ENCODE data around the gene ATRAID.
A peak's percentile ranks its signal among the peaks of the same experiment; 100 is the strongest.
"Not testable (repeated sequence)": the region's sequence is repeated elsewhere in the genome, so short reads cannot be mapped to it uniquely, and the experiment has no call there.

ATRAID gene

DNA sequence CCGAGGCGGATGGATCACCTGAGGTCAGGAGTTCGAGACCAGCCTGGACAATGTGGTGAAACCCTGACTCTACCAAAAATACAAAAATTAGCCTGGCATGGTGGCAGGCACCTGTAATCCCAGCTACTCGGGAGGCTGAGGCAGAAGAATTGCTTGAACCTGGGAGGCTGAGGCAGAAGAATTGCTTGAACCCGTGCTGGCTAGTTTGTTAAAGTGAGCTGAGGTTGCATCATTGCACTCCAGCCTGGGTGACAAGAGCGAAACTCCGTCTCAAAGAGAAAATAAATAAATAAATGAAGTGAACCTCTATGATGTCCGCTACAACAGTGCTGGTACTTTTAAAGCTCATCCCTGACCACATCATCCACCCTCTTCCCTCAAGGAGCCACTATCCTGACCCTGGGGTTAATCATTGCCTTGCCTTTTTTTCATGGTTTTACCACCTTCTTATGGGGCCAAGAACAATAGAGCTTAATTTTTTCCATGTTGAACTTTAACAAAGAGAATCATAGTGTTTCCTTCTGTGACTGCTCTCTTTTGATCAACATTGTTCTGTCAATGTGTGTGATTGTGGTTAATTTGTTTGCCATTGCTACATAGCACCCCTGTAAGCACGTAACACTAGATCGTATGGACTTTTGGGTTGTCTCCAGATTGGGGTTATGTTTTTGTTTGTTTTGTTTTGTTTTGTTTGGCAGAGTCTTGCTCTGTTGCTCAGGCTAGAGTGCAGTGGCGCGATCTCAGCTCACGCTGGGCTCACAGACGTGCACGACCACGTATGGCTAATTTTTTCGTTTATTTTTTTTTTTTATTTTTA is 17.1 kb upstream of the ATRAID start:
- DNase-seq (ENCODE audit: low read depth), result no peak

DNA sequence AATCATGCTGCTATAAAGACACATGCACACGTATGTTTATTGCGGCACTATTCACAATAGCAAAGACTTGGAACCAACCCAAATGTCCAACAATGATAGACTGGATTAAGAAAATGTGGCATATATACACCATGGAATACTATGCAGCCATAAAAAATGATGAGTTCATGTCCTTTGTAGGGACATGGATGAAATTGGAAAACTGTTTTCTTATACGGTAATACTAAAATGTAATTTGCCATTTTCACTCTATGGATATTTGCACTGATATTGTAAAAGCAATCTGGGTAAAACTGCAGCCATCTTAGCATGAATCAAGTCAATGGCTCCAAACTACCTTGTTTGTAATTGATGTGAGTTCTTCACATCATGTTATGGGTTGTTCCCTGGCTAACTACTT is 16.0 kb upstream of the ATRAID start:
- DNase-seq (ENCODE audit: low read depth), result not testable (repeated sequence)

DNA sequence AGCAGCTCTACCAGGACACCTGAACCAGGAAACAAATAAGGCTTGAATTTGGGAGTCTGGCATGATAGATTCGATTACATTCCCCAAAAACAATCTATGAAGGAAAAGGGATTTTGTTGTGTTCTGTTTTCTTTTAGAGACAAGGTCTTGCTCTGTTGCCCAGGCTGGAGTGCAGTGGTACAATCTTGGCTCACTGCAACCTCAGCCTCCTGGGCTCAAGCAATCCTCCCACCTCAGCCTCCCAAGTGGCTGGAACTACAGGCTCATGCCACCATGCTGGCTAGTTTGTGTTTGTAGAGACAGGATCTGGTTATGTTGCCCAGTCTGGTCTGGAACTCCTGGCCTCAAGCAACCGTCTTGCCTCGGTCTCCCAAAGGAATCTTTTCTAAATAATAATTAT is 13.8 kb upstream of the ATRAID start:
- DNase-seq (ENCODE audit: low read depth), result not testable (repeated sequence)

- DNase-seq (ENCODE audit: low read depth), result no peak
Measured at GRCh38 chr2:27198627-27199026, 13.2 kb upstream of the ATRAID start.

GRCh38 chr2:27199241-27199640 is 12.6 kb upstream of the ATRAID start:
- DNase-seq (ENCODE audit: low read depth), result no peak

DNA sequence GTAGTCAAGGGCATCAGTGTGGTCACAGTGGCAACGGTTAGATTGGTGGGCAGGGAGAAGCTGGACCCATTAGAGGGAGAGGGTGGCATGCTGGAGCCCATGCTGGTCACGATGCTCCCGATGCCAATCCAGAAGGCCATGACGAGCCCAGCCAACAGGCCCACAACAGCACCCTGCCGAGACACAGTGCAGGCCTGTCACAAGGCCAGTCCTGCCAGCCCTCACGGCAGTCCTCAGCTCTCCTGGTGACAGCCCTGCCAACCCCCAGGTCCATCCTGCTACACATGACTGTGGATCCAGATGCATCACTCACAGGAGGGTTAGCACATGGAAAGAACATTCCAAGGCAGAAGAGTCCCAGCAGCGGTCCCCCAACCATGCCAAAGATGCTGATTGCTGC is 10.2 kb upstream of the ATRAID start:
- DNase-seq (ENCODE audit: low read depth), result no peak

DNA sequence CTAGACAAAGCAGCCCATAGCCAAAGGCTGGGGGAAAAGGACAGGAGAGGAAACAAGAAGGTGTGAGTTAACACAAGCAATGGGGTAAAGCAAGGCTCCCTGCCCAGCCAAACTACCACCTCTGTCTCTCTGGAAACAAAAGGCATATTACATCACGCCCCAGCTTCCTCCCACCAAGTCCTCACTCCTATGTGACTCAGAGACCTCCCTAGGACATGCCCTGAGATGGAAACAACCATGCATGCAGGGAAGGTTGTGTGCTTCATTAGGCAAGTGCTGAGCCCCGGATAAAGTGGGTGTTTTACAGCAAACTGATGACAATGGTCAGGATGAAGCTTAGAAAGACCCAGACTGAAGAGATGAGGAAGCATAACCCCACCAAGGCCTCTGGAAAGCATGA is 9.0 kb upstream of the ATRAID start:
- DNase-seq (ENCODE audit: low read depth), result no peak

DNA sequence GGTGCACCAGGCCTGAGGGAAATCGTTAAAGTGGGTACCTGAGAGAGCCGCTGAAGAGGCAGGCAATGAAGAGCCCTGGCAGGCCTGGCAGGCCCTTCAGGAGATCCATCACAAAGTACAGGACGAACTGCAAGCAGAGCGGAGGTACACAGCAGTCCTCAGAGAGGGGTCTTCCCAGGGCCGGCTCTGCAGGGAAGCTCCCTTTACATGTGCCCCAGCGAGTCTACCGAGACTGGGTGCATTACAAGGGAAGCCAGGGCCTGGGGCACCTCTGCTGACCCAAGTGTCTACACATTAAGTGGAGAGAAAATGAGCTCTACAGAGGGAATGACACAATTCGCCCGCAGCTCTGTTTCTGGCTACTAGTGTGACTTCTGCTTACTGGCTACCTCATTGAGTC is 8.1 kb upstream of the ATRAID start:
- DNase-seq (ENCODE audit: low read depth), result no peak

DNA sequence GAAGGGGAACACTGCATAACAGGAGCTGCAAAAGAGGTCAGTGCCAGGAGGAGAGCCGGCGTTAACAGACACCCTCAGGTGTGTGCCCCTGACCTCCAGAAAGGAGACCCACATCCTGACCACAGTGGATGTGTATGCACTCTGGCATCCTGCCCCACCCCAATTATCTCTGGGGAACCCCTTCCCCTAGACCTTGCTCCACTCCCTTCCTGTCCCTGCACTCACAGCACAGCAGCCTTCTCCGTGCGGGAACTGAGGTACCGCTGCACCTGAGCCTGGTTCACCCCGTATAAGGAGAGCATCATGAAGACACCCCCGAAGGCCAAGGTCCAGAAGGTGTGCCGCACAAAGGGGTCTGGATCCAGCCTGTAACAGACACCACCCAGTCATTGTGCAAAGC is 7.3 kb upstream of the ATRAID start:
- no peak for DNase-seq (ENCODE audit: low read depth)

- DNase-seq (ENCODE audit: low read depth), result no peak
Measured at GRCh38 chr2:27205206-27205605, 6.6 kb upstream of the ATRAID start.

- no peak for DNase-seq (ENCODE audit: low read depth)
Measured at GRCh38 chr2:27206346-27206745, 5.5 kb upstream of the ATRAID start.

- DNase-seq (ENCODE audit: low read depth), result no peak
Measured at GRCh38 chr2:27208486-27209050, 3.3 kb upstream of the ATRAID start.

- DNase-seq (ENCODE audit: low read depth), result no peak
Measured at GRCh38 chr2:27209621-27210401, 2.0 kb upstream of the ATRAID start.

DNA sequence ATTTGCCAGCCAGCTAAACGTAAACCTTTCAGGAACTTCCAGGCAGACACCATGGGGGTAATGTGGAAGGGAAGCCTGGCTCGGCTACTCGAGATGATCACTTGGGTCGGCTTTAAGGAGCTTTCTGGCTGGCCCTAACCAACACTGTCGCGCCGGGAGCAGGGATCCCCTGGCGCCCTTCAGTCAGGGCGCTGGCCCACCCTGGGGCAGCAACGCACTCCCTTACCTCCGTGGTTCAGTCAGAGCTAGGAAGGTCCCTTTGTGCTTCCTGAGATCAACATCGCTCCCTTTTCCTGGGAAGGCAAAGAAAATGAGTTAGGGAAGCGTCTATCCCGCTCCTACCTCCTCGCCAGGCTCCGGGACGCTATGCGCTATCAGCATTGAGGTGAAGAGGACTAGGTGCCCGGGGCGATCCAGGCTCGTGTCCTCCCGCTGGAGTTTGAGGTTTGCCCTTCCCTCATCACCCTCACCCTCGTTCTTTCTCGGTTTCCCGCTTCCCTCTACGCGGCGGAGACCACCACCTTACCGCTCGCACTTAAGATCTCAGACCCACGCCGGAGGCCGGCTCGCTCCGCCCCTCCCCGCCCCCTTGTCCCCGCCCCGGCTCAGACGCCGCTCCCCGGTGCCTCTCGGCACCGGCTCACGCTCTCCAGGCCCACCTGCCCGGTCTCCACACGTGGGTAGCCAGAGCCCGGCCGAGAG is 449 bp upstream of the ATRAID start:
- DNase-seq (ENCODE audit: low read depth), result no peak

DNA sequence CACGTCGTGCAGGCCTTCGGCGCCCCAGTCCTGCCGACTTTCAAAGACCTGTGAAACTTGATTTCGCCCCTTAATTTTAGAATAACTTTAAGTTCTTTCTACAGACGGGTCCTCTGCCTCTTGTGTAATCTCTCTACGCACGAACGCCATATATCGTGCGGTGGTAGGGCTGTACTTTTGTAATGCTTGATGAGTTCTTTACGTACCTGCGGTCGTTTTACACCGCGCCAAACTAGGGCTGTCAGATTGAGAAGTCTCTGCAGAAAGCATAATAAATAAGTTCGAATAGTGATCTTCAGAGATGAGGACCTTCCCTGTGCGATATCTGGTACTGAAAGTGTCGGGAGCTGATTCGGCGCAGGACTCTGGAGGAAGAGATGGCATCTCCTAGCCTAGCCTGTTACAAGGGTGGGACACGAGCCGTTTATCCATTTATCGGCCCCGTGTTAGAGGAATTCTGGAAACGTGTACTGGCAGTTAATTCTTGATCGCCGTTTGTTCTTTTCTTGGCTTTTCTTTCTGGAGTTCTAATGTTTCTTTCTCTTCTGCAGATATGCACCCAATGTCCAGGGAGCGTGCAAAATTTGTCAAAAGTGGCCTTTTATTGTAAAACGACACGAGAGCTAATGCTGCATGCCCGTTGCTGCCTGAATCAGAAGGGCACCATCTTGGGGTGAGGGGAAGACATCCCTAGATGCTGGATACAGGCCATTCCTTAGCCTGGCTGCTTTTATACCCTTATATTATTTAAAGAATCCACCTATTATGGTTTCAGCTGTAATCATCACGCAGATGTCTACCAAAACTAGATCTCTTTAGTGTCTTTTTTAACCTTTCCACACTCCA is 1.0 kb downstream of the ATRAID start:
- DNase-seq (ENCODE audit: low read depth), result no peak

- DNase-seq (ENCODE audit: low read depth), result no peak
Measured at GRCh38 chr2:27214941-27215340, 3.1 kb downstream of the ATRAID start.

DNA sequence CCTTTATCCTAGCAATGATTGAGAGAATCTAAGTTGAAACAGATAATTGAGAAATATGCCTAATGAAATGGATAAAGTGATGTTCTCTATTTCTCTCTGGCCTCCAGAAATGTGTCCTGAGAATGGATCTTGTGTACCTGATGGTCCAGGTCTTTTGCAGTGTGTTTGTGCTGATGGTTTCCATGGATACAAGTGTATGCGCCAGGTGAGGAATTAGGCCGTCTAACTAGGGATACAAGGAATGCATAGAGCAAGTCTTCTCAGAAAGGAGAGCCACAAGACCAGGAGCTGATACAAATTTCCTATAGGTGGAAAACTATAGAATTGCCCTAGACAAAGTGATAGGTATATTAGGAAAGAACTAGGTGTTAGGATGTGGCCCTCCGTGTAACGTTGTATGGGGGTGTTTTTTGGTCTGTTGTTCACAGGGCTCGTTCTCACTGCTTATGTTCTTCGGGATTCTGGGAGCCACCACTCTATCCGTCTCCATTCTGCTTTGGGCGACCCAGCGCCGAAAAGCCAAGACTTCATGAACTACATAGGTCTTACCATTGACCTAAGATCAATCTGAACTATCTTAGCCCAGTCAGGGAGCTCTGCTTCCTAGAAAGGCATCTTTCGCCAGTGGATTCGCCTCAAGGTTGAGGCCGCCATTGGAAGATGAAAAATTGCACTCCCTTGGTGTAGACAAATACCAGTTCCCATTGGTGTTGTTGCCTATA is 4.7 kb downstream of the ATRAID start:
- no peak for DNase-seq (ENCODE audit: low read depth)

DNA sequence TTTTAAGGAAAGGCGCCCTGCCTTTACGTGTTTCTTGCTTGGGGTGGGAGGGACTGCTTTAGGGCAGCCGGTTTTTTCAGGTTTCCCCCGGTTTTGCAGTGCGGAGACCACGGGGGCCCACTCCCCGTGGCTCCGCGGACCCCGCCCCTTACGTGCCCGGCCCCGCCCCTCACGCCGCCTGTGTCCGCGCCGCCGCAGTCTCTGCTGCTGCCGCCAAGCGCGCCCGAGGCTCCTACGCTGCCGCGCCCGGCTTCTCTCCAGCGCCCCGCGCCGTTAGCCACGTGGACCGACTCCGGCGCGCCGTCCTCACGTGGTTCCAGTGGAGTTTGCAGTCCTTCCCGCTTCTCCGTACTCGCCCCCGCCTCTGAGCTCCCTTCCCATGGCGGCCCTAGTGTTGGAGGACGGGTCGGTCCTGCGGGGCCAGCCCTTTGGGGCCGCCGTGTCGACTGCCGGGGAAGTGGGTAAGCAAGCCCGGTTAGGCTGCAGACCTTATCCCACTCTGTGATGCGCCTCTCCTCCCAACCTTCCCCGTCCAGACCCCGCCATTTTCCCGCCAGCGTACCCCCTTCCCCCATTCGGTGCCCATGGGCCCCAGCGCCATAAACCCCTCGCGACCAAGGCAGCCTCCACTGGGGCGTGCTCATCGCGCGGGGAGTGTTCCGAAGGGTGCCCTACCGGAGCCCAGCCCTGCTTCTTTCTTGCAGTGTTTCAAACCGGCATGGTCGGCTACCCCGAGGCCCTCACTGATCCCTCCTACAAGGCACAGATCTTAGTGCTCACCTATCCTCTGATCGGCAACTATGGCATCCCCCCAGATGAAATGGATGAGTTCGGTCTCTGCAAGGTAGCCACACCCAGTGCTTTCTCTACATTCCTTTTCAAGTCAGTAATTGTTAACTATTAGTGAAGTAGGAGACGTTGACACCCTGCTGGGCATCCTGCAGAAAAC is 5.6 kb downstream of the ATRAID start, which contains the start of gene CAD:
TSS of gene CAD (plus strand) at position 197 of the 949 bp plus-strand sequence. CDS start at position 380, 183 bp downstream.
- DNase-seq (ENCODE audit: low read depth), result peak; percentile 72

GRCh38 chr2:27218614-27219013 is 6.8 kb downstream of the ATRAID start:
- DNase-seq (ENCODE audit: low read depth), result no peak

DNA sequence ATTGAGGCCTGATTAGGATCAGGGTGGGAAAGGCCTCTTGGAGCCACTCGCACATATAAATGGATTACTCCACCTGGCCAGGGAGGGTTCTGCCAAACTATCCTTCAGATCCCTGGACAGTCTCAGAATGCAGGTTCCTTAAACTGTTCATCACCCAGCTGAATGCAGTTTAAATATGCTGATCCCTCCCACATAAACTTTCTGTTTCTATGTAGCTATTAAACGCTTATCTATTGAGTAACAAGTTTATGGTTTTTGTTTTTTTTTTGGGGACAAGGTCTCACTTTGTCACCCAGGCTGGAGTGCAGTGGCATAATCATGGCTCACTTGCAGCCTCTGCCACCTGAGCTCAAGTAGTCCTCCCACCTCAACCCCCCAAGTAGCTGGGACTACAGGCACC is 7.2 kb downstream of the ATRAID start:
- DNase-seq (ENCODE audit: low read depth), result no peak

Measured in stimulated activated CD8-positive, alpha-beta memory T cell treated with anti-CD3 and anti-CD28 coated beads, Interleukin-12 subunit alpha, Interleukin-12 subunit beta, amount 100 ng/mL, for 1 hour (primary cell).